ENCODE measurements around the gene CTTNBP2.

CTTNBP2 gene

GRCh38 chr7:117873310-117874190, at the start of gene CTTNBP2:
Gene CTTNBP2, minus strand, starts transcription at chr7:117873441. Its CDS starts 26 bp downstream, at chr7:117873415.
- DNase-seq = peak; percentile 20

GRCh38 chr7:117916309-117916708, 43.1 kb upstream of the CTTNBP2 start:
- no peak for DNase-seq

- DNase-seq = no peak
Observed at GRCh38 chr7:117912421-117912820, 39.2 kb upstream of the CTTNBP2 start.

GRCh38 chr7:117908031-117908795, 35.0 kb upstream of the CTTNBP2 start:
- no peak for DNase-seq

GRCh38 chr7:117907049-117907640, 33.9 kb upstream of the CTTNBP2 start:
- DNase-seq = no peak

GRCh38 chr7:117902314-117902889, 29.2 kb upstream of the CTTNBP2 start:
- no peak for DNase-seq

- DNase-seq = no peak
Observed at GRCh38 chr7:117901089-117901797, 28.0 kb upstream of the CTTNBP2 start.

GRCh38 chr7:117896339-117896738, 23.1 kb upstream of the CTTNBP2 start:
- no peak for DNase-seq

GRCh38 chr7:117895276-117895675, 22.0 kb upstream of the CTTNBP2 start:
- DNase-seq = no peak

- DNase-seq = no peak
Observed at GRCh38 chr7:117894037-117894436, 20.8 kb upstream of the CTTNBP2 start.

GRCh38 chr7:117892821-117893220, 19.6 kb upstream of the CTTNBP2 start:
- DNase-seq = no peak

GRCh38 chr7:117889611-117890010, 16.4 kb upstream of the CTTNBP2 start:
- no peak for DNase-seq

GRCh38 chr7:117888627-117889026, 15.4 kb upstream of the CTTNBP2 start:
- no peak for DNase-seq

- no peak for DNase-seq
Observed at GRCh38 chr7:117882594-117882993, 9.4 kb upstream of the CTTNBP2 start.

- no peak for DNase-seq
Observed at GRCh38 chr7:117876761-117877160, 3.5 kb upstream of the CTTNBP2 start.

- DNase-seq = no peak
Observed at GRCh38 chr7:117875566-117875965, 2.3 kb upstream of the CTTNBP2 start.

- DNase-seq = no peak
Observed at GRCh38 chr7:117874191-117874700, 1.0 kb upstream of the CTTNBP2 start.

GRCh38 chr7:117872561-117873309, 506 bp downstream of the CTTNBP2 start:
- no peak for DNase-seq

- no peak for DNase-seq
Observed at GRCh38 chr7:117871778-117872538, 1.3 kb downstream of the CTTNBP2 start.

- DNase-seq = no peak
Observed at GRCh38 chr7:117871401-117871777, 1.9 kb downstream of the CTTNBP2 start.
